HEK293T (cell line): Measurements from ENCODE around the gene CCDC7.
"Not testable (repeated sequence)": the region's sequence is repeated elsewhere in the genome, so short reads cannot be mapped to it uniquely, and the experiment has no call there.

Experiments
- ELF4 ChIP-seq: fragments of 450-650 bp; IDR thresholded peaks from 2 replicates; pipeline ENCODE4 v1.6.1; 2017; ENCODE audit warnings: antibody characterized with exemption
- FOXA1 ChIP-seq: fragments of 450-650 bp; IDR thresholded peaks from 2 replicates; pipeline ENCODE4 v1.6.1; 2016; ENCODE audit warnings: mild to moderate bottlenecking
- HDGF ChIP-seq: fragments of 450-650 bp; IDR thresholded peaks from 2 replicates; pipeline ENCODE4 v1.6.1; 2017; ENCODE audit warnings: antibody characterized with exemption, borderline replicate concordance
- NFRKB ChIP-seq: fragments of 450-650 bp; IDR thresholded peaks from 2 replicates; pipeline ENCODE4 v1.6.1; 2016; ENCODE audit warnings: mild to moderate bottlenecking, moderate library complexity
- SP1 ChIP-seq: fragments of 450-650 bp; IDR thresholded peaks from 2 replicates; pipeline ENCODE4 v1.6.1; 2017

DNA sequence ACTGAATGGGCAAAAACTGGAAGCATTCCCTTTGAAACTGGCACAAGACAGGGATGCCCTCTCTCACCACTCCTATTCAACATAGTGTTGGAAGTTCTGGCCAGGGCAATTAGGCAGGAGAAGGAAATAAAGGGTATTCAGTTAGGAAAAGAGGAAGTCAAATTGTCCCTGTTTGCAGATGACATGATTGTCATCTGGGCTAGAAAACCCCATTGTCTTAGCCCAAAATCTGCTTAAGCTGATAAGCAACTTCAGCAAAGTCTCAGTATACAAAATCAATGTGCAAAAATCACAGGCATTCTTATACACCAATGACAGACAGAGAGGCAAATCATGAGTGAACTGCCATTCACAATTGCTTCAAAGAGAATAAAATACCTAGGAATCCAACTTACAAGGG, 116.8 kb downstream of the CCDC7 start:
- TF ChIP-seq FOXA1, NFRKB, SP1, ELF4, HDGF: not testable (repeated sequence)
